Loucy (cell line): ENCODE results near the gene FAT2.

Source experiments
- H2AFZ ChIP-seq: fragments of 200-600 bp; sonication (generic); 2 replicates; pipeline ENCODE4 v1.6.0; 2016; ENCODE audit warnings: antibody characterized with exemption, mild to moderate bottlenecking, low read length, moderate library complexity
- H3F3A ChIP-seq: fragments of 200-600 bp; 2 replicates; pipeline ENCODE4 v1.6.0; 2016; ENCODE audit warnings: antibody characterized with exemption, low read depth, mild to moderate bottlenecking
- H3K27me3 ChIP-seq: fragments of 200-600 bp; sonication (generic); 2 replicates; pipeline ENCODE4 v1.6.1; 2014; ENCODE audit warnings: low read length, mild to moderate bottlenecking; ENCODE audit not compliant: insufficient read depth, poor library complexity, severe bottlenecking
- H3K36me3 ChIP-seq: fragments of 200-600 bp; sonication (generic); 2 replicates; pipeline ENCODE4 v1.6.1; 2016; ENCODE audit warnings: low read length; ENCODE audit not compliant: insufficient read depth
- H3K4me1 ChIP-seq: fragments of 200-600 bp; sonication (generic); 2 replicates; pipeline ENCODE4 v1.5.1; 2014; ENCODE audit warnings: low read length, mild to moderate bottlenecking; ENCODE audit not compliant: insufficient read depth, poor library complexity, severe bottlenecking
- H3K4me2 ChIP-seq: fragments of 200-600 bp; sonication (generic); 2 replicates; pipeline ENCODE4 v1.6.0; 2014; ENCODE audit warnings: antibody characterized with exemption, low read length, low read depth, mild to moderate bottlenecking; ENCODE audit not compliant: poor library complexity, severe bottlenecking
- H3K4me3 ChIP-seq: fragments of 200-600 bp; sonication (generic); 2 replicates; pipeline ENCODE4 v1.5.1; 2014; ENCODE audit warnings: low read length, mild to moderate bottlenecking, mixed read lengths; ENCODE audit not compliant: poor library complexity, severe bottlenecking
- H3K79me2 ChIP-seq: fragments of 200-600 bp; sonication (generic); 2 replicates; pipeline ENCODE4 v1.6.1; 2014; ENCODE audit warnings: low read length; ENCODE audit not compliant: insufficient read depth
- H3K9ac ChIP-seq: fragments of 200-600 bp; sonication (generic); 2 replicates; pipeline ENCODE4 v1.6.0; 2014; ENCODE audit warnings: mild to moderate bottlenecking, low read depth, low read length, moderate library complexity; ENCODE audit not compliant: poor library complexity, severe bottlenecking
- H3K9me2 ChIP-seq: fragments of 200-600 bp; sonication (generic); replicated peaks from 2 replicates; pipeline ENCODE4 v1.6.1; 2016; ENCODE audit warnings: low read depth, low read length, mixed read lengths
- H3K9me3 ChIP-seq: fragments of 200-600 bp; sonication (generic); 2 replicates; pipeline ENCODE4 v1.6.1; 2014; ENCODE audit warnings: mild to moderate bottlenecking, antibody characterized with exemption, low read length, low read depth; ENCODE audit not compliant: insufficient read depth
- H4K20me1 ChIP-seq: fragments of 200-600 bp; sonication (generic); 2 replicates; pipeline ENCODE4 v1.6.0; 2014; ENCODE audit warnings: antibody characterized with exemption, low read length, mild to moderate bottlenecking; ENCODE audit not compliant: insufficient read depth, poor library complexity, severe bottlenecking
- CTCF ChIP-seq: fragments of 200-600 bp; sonication (generic); conservative IDR thresholded peaks from 2 replicates; pipeline ENCODE4 v1.5.1; 2014; ENCODE audit warnings: mild to moderate bottlenecking, antibody characterized with exemption, low read length
- EZH2phosphoT487 ChIP-seq: fragments of 200-600 bp; IDR thresholded peaks from 2 replicates; pipeline ENCODE4 v1.6.1; 2018; ENCODE audit warnings: antibody characterized with exemption, mild to moderate bottlenecking, moderate library complexity, borderline replicate concordance

FAT2 gene

GRCh38 chr5:151549713-151550112, 41.4 kb downstream of the FAT2 start:
- H3K27me3 ChIP-seq = no peaks in the 10 kb centered on the region
- H3K79me2 ChIP-seq = no peaks in the 10 kb centered on the region
- H3K4me1 ChIP-seq = no peaks in the 10 kb centered on the region
- no peak overlapping the region for H3K9ac ChIP-seq
- no peaks in the 10 kb centered on the region for H3K9me2 ChIP-seq
- H3K4me2 ChIP-seq = no peak overlapping the region
- H2AFZ ChIP-seq = no peak overlapping the region
- H3K4me3 ChIP-seq = no peak overlapping the region
- H3F3A ChIP-seq = no peaks in the 10 kb centered on the region
- H4K20me1 ChIP-seq = no peaks in the 10 kb centered on the region
- H3K9me3 ChIP-seq = no peaks in the 10 kb centered on the region
- TF ChIP-seq EZH2phosphoT487 (no peak), CTCF (no peak)
- H3K36me3 ChIP-seq = no peaks in the 10 kb centered on the region

- TF ChIP-seq CTCF (no peak), EZH2phosphoT487 (no peak)
- Histone ChIP-seq H3K4me1 (no peaks in the 10 kb centered on the region), H3K9me3 (no peaks in the 10 kb centered on the region), H3K79me2 (no peaks in the 10 kb centered on the region), H4K20me1 (no peaks in the 10 kb centered on the region), H3K9ac (no peak overlapping the region), H3K4me2 (no peak overlapping the region), H2AFZ (no peak overlapping the region), H3K36me3 (no peaks in the 10 kb centered on the region), H3F3A (no peaks in the 10 kb centered on the region), H3K4me3 (no peak overlapping the region), H3K27me3 (no peaks in the 10 kb centered on the region), H3K9me2 (no peaks in the 10 kb centered on the region)
Measured at GRCh38 chr5:151547364-151547763, 43.8 kb downstream of the FAT2 start.

GRCh38 chr5:151541571-151541970, 49.6 kb downstream of the FAT2 start:
- Histone ChIP-seq H3K9me3 (no peaks in the 10 kb centered on the region), H2AFZ (no peak overlapping the region), H3K27me3 (no peaks in the 10 kb centered on the region), H3K9me2 (no peaks in the 10 kb centered on the region), H3K4me3 (no peak overlapping the region), H3K36me3 (no peaks in the 10 kb centered on the region), H3K4me2 (no peak overlapping the region), H3K4me1 (no peaks in the 10 kb centered on the region), H3K79me2 (no peaks in the 10 kb centered on the region), H3K9ac (no peak overlapping the region), H4K20me1 (no peaks in the 10 kb centered on the region), H3F3A (no peaks in the 10 kb centered on the region)
- TF ChIP-seq CTCF = no peak
- TF ChIP-seq EZH2phosphoT487 = no peak
